ENCODE data around the gene DPP3. TPM values are rescaled to one million over a fixed set of nuclear protein-coding genes. Genes with fewer than 3 reads are reported as not detected.

The DPP3 gene
- total RNA-seq, 1 experiment from 2014 or later = 55.6 TPM

DNA sequence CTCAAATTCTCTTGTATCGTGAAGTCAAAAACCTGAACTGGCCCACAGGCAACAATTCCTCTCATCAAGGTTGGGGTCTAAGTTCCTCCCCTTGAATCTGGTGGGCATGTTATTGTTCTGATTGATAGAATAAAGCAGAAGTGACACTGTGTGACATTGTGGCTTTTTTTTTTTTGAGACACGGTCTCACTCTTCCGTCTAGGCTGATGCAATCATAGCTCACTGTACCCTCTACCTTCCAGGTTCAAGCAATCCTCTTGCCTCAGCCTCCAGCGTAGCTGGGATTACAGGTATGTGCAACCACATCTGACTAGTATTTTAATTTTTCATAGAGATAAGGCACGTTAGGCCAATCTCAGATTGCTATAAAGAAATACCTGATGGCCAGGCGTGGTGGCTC is 22.4 kb upstream of the DPP3 start:
- Histone ChIP-seq H3K27me3 (ENCODE audit: insufficient read depth, low read length) (no peaks in the 10 kb centered on the region), H2AFZ (ENCODE audit: low read depth, low read length, poor library complexity, severe bottlenecking) (no peak overlapping the region), H3K4me3 (replicated peaks in 1 of 2; ENCODE audit: low read depth in 1 of 2, low read length in 2 of 2) (no peak overlapping the region), H3K9ac (ENCODE audit: low read length) (no peak overlapping the region), H3K79me2 (ENCODE audit: insufficient read depth, low read length) (no peaks in the 10 kb centered on the region), H3K4me1 (ENCODE audit: control insufficient read depth in 1 of 2, insufficient read depth in 2 of 2, low read length in 2 of 2) (peaks cover 0 to 7% of the 10 kb centered on the region in 2 experiments; a peak in 2 of 4 replicates), H3K9me3 (ENCODE audit: control insufficient read depth in 1 of 2, insufficient read depth in 1 of 2, low read depth in 1 of 2, low read length in 2 of 2) (peaks cover under 1 to 3% of the 10 kb centered on the region in 2 experiments; a peak in 1 of 4 replicates), H3K27ac (ENCODE audit: low read depth, low read length) (no peak overlapping the region), H3K36me3 (ENCODE audit: control insufficient read depth in 1 of 2, insufficient read depth in 2 of 2, low read length in 2 of 2) (no peaks in the 10 kb centered on the region), H3K9me2 (ENCODE audit: insufficient read depth) (no peaks in the 10 kb centered on the region), H3K4me2 (ENCODE audit: low read length) (no peak overlapping the region), H4K20me1 (ENCODE audit: insufficient read depth) (no peaks in the 10 kb centered on the region)
- ATAC-seq (no peak), DNase-seq (ENCODE audit: low read depth, low spot score) (no peak)
- intact Hi-C loops (cut with micrococcal nuclease) = no loop called here
- ChIA-PET CTCF (no interaction called here), RAD21 (ENCODE audit: low non-redundant PET in 1 of 2, low total read pairs in 2 of 2, uncharacterized antibody in 2 of 2, unreplicated experiment in 2 of 2) (no interaction called here), POLR2A (interaction anchor here (1.1 kb wide), 2 partner anchors 22 to 380 kb away, joined by 3 read pairs; partner anchors contain the start of gene DPP3)
- TF ChIP-seq SIN3A (IDR thresholded peaks at IDR 0.05; ENCODE audit: low read depth) (no peak), ZFX (IDR thresholded peaks at IDR 0.05) (no peak), YY1 (IDR thresholded peaks at IDR 0.05; ENCODE audit: extremely low read depth, insufficient replicate concordance, low read depth, low read length) (no peak), CEBPB (IDR thresholded peaks at IDR 0.05; ENCODE audit: low read depth) (no peak), ZBTB33 (IDR thresholded peaks at IDR 0.05; ENCODE audit: extremely low read depth, insufficient replicate concordance, low read length) (no peak), CBX3 (IDR thresholded peaks at IDR 0.05; ENCODE audit: low read depth) (no peak), EZH2 (IDR thresholded peaks at IDR 0.05) (no peak), POLR2AphosphoS5 (IDR thresholded peaks at IDR 0.05; ENCODE audit: low read depth, low read length) (no peak), TCF7L2 (IDR thresholded peaks at IDR 0.05; ENCODE audit: borderline replicate concordance, extremely low read depth, insufficient read depth, insufficient read length) (no peak)
- TF ChIP-seq, protein P1, sequence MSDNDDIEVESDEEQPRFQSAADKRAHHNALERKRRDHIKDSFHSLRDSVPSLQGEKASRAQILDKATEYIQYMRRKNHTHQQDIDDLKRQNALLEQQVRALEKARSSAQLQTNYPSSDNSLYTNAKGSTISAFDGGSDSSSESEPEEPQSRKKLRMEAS (IDR thresholded peaks at IDR 0.05) = no peak
- TF ChIP-seq, protein P2, sequence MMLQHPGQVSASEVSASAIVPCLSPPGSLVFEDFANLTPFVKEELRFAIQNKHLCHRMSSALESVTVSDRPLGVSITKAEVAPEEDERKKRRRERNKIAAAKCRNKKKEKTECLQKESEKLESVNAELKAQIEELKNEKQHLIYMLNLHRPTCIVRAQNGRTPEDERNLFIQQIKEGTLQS (IDR thresholded peaks at IDR 0.05) = no peak
- BruUV-seq (replicated peaks) = no TSS peak
